ENCODE data around the gene SKAP1.
"Not testable (repeated sequence)": the region's sequence is repeated elsewhere in the genome, so short reads cannot be mapped to it uniquely, and the experiment has no call there.

Gene SKAP1

GRCh38 chr17:48420823-48421222, 9.2 kb downstream of the SKAP1 start:
- no peak for DNase-seq (ENCODE audit: low spot score)
- no peak overlapping the region for H3K27ac ChIP-seq
- no peak for TF ChIP-seq CTCF (conservative IDR thresholded peaks at IDR 0.05; ENCODE audit: low read depth)
- ChIA-PET POLR2A (ENCODE audit: low non-redundant PET) (no interaction called here), CTCF (interaction anchor here (0.6 kb wide), 1 partner anchor 95 kb away, joined by 7 read pairs; no protein-coding TSS in a partner anchor)

GRCh38 chr17:48416971-48417370, 13.0 kb downstream of the SKAP1 start:
- CTCF ChIA-PET, result interaction anchor here (0.6 to 0.7 kb wide), 2 partner anchors 32 to 472 kb away, joined by 3 read pairs; no protein-coding TSS in a partner anchor
- no peak overlapping the region for H3K27ac ChIP-seq
- DNase-seq (ENCODE audit: low spot score), result no peak
- TF ChIP-seq CTCF (conservative IDR thresholded peaks at IDR 0.05; ENCODE audit: low read depth), result no peak
- POLR2A ChIA-PET (ENCODE audit: low non-redundant PET), result no interaction called here

- no peak for TF ChIP-seq CTCF (conservative IDR thresholded peaks at IDR 0.05; ENCODE audit: low read depth)
- CTCF ChIA-PET, result no interaction called here
- POLR2A ChIA-PET (ENCODE audit: low non-redundant PET), result no interaction called here
- no peak for DNase-seq (ENCODE audit: low spot score)
- no peak overlapping the region for H3K27ac ChIP-seq
Observed at GRCh38 chr17:48413613-48414405, 16.2 kb downstream of the SKAP1 start.

- no peak for DNase-seq (ENCODE audit: low spot score)
- no peak overlapping the region for H3K27ac ChIP-seq
- CTCF ChIA-PET, result interaction anchor here (0.7 kb wide), 1 partner anchor 809 kb away, joined by 3 read pairs; no protein-coding TSS in a partner anchor
- POLR2A ChIA-PET (ENCODE audit: low non-redundant PET), result no interaction called here
- no peak for TF ChIP-seq CTCF (conservative IDR thresholded peaks at IDR 0.05; ENCODE audit: low read depth)
Observed at GRCh38 chr17:48412841-48413240, 17.2 kb downstream of the SKAP1 start.

- CTCF ChIA-PET; H3K27ac ChIP-seq; DNase-seq (ENCODE audit: low spot score); POLR2A ChIA-PET (ENCODE audit: low non-redundant PET): not testable (repeated sequence)
Observed at GRCh38 chr17:48410821-48411220, 19.2 kb downstream of the SKAP1 start.

GRCh38 chr17:48409607-48410006, 20.4 kb downstream of the SKAP1 start:
- POLR2A ChIA-PET (ENCODE audit: low non-redundant PET), result no interaction called here
- TF ChIP-seq CTCF (conservative IDR thresholded peaks at IDR 0.05; ENCODE audit: low read depth), result no peak
- no peak for DNase-seq (ENCODE audit: low spot score)
- H3K27ac ChIP-seq, result no peak overlapping the region
- CTCF ChIA-PET, result interaction anchor here (0.7 kb wide), 1 partner anchor 144 kb away, joined by 3 read pairs; no protein-coding TSS in a partner anchor

- TF ChIP-seq CTCF (conservative IDR thresholded peaks at IDR 0.05; ENCODE audit: low read depth), result no peak
- no peak for DNase-seq (ENCODE audit: low spot score)
- H3K27ac ChIP-seq, result no peak overlapping the region
- CTCF ChIA-PET, result interaction anchor here (0.7 kb wide), 1 partner anchor 197 kb away, joined by 3 read pairs; no protein-coding TSS in a partner anchor
- POLR2A ChIA-PET (ENCODE audit: low non-redundant PET), result no interaction called here
Observed at GRCh38 chr17:48406936-48407567, 23.0 kb downstream of the SKAP1 start.

All from RWPE1 (cell line).